ENCODE data around the gene NCAM1.

NCAM1 gene

DNA sequence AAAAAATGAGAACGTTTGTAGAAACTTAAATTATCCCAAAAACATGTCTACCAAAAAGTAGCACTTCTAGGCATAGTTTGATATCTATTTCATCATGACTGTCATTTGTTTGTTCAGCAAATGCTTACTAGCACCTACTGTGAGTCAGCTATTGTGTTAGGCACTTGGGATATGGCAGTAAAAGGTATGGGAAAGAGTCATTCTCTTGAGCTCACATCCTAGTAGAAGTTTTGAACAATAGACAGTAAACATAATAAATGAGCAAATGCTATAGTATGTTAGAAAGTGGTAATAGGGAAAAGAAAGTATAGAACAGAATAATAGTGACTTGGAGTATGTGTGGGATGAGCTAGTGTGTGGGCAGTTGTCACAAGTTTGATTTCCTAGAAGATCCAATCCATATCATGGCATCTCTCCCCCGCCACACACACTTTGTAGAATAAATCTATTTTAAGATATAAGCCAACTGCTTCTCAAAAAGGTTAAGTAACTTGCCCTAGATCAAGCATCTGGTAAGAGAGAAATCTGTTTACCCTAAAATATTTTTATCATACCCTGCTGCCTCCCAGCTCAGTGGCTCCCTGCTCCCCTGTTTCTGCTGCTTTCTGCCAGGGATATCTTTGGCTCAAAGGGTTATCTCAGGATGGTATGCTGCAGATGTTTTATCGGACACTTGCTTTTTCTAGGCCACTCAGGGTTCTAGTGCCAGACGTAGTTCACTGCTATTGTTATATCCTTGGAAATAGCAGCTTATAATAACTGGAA is 129.7 kb downstream of the NCAM1 start:
- peak in 1 of 3 donors; percentile 10 for DNase-seq

DNA sequence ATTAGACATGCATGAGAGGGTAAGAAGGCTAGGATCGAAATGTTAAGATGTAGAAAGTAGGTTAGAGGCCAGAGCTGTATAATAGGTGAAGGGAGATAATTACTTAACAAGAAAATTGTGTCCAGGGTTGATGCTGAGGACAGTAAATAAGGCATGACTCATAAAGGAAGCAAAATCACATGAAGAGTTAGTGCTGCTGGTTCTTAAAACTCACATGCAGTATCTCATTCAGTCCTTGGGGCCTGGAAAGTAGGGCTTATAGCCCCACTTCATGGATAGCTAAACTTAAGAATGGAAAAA is 130.2 kb downstream of the NCAM1 start:
- peak in 2 of 3 donors; percentile 2 to 26 for DNase-seq

DNA sequence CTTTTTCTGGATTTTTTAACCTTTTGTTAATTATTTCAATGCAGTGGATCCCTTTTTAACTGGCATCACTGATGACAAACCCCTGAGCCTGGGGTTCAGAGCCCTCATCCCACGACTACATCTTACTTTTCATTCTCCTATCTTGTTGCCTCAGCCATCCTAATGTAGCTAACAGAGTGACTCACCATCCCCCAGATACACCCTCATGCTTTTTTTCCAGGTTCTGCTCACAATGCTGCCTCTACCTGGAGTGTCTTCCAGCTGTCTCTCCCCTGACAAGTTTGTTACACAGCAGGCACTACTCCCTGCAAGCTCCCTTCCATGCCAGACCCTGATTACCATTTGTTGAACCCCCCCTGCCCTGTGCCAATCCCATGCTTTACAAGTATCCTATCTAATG is 135.4 kb downstream of the NCAM1 start:
- no peak for DNase-seq

DNA sequence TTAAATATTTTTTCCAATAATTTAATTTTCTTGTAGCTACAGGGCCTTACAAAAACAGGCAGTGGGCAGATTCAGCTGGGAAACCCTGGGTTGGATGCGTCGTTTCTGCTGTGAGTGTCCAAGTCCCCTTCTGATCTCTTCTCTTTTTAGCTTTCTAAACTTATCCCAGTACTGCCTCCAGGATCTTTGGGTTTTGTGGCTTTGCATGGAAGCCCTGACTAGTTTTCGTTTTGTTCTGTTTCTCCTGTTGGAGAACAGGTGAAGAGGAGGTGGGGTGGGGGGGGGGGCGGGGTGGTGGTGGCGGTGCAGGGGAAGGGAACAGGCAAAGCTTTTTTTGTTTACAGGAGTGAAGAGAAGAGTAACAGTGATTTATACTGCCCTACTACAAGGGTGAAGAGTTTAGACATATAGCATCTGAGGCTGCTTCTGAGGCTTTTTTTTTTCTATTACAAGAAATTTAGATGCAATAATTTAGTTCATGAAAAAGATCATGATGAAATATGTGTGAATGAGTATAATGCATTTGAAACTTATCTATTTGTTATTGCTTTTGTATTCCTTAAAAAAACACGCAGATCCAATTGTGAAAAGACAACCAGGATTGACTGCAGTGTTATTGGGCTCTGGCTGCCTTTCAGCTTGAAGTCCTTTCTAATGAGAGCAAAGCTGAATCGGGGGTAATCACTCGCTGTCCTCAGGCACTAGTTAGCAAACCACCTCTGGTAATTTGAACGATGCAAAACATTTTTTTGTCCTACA is 142.9 kb downstream of the NCAM1 start:
- no peak for DNase-seq

DNA sequence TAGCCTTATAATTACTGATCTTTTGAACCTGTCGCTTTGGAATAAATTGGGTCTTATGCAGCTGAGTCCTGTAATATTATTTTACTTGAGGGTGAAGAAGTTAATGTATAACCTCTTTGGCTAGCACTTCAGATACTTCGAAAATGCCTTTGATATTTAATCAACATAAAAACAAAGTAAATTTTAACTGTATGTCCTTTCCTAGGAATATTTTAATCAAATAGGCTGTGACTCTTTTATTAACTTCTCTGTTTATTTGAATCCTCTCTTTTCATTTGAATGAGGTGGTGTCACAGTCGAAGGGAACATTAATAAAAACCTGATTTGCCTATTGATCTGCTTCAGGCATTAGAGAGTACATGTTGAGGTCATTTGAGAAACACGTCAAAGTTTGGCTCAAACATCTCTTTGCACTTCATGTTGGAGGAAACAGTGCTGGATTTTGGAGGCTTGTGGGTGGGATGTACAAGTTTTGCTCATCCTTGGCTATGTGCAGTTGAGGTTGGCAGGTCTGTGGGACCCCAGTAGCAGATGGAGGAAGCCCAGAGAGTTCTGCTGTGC is 143.6 kb downstream of the NCAM1 start:
- no peak for DNase-seq

DNA sequence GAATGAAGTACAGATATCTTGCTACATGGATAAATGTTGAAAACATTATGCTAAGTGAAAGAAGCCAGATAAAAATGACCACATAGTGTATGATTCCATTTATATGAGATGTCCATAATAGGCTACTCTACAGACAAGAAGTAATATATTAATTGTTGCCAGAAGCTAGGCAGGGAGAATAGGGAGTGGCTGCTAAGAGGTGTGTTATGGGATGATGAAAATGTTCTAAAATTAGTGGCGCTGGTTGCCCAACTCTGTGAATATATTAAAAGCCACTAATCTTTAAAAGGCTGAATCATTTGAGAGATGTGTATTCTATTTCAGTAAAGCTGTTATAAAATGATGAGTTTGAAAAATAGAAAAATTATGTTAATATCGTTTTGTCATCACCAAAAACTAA is 144.4 kb downstream of the NCAM1 start:
- no peak for DNase-seq

DNA sequence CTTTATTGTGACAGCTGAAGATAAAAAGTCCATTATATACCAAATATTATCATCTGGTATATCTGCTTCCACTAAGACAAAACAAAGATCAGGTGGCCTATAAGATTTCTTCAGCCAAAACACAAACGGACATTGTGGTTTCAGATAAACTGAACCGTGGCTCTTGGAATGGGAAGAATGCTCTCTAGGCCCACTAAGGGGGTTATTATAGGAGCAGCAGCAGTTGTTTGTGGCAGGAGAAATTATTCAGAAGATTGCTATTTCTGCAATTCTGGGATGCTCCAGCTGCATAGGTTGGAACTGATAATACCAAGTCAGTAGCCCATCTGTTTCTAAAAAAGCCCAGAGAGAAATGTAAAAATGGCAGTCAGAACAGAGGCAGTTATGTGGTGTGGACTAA is 145.3 kb downstream of the NCAM1 start:
- DNase-seq: no peak

DNA sequence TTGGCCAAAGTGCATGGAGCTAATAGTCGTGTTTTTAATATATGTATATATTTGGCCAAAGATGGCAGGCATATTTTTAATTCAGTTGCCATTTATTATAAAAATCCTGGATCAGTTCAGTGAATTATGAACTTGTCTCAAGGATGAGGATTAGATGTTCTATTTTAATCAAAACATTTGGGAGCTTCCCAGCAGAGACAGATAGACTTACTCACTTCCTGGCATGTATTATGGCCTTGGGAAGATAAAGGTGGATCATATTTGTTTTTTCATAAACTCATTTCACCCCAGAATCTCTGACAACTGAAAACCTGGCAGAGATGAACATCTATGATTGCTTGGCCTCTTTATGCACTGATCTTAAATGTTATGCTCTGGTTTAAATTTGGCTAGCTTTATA is 148.8 kb downstream of the NCAM1 start:
- no peak for DNase-seq

DNA sequence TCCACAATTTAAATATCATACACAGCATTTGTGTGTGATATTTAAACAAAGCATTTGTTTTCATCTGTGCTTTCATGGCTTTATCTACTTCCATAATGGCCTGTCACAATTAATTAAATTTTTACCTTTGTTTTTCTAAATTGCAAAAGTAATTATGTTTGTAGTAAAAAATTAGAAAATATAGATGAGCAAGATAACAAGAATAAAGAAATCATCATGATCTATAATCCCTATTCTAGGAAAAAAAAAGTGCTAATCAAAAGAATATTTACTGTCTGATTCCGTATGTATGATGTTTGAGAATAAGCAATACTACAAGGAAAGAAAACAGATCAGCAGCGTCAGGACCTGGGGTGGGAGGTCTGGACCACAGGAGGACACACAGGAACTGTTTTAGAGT is 149.9 kb downstream of the NCAM1 start:
- no peak for DNase-seq

DNA sequence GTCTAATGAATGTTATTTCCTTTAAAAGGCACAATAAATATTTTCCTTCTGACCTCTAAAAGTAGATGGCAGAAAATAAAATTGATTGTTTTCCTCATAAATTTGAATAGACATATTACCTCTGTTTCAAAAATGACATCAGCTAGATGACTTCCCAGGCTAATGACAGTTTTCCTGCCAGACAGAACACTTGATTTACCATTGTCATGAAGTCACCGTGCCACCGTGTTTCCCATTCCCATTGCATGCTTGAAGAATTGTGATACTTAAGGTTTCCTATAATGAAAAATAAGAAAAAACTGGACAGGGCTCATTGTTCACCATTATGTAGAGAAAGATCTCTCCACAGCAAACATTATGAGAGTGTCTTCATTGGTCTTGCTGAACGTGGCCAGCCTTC is 151.1 kb downstream of the NCAM1 start:
- DNase-seq: no peak

DNA sequence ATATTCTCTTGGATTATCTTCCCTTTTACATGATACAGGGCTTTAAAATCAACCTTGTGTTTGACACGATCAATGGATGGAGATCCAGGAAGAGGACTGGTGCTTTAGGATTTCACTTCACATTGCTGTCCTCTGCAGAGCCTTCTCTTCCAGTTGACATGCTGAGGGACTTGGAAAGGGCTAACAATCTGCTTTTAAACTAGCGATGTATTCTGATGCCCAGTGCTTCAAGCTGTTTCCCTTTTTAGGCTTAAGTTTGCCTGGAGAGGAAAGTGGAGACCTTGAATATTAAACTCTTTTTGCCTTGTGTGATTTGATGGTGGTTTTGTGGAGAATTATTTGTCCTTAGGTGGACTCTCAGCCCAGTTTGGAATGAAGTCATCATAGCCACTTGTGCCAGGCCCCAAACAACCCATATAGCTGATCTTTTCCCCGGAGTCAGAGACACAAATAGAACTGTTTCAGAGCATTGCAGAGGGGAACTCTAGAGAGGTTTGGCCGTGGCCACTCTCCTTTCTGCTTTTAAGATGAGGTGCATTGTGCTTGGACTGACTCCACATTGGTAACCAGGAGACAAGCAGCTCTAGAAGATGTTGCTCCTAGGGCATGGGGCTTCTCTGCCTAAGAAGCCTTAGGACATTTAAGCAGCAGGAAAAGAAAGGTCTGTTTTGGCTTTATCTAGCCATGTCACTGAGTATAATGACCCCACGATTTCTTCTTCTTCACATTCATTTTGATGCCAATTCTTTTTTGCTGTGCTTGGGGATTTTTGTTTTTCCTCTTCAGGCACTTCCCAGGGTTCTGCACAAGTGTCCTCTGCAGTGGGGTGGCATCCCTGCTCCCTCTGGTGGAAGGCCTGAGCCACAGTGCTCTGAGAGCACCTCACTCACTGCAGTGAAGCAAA is 152.8 kb downstream of the NCAM1 start:
- DNase-seq: peak; percentile 65 to 76 (median 69)

DNA sequence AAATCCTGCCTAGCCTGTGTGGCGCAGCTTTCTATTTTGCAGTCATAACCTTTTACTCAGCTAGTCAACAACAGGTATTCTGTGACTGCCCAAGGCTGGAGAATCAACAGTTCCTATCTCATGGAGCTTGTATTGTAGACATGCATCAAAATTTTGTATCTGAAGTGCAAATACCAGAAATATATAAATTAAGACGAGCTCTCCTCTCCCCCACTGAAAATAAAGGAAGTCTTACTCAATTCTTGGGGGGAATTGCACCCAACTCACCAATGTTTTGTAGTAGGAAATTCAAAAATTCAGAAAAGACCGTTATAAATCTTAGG is 153.4 kb downstream of the NCAM1 start:
- DNase-seq: no peak

DNA sequence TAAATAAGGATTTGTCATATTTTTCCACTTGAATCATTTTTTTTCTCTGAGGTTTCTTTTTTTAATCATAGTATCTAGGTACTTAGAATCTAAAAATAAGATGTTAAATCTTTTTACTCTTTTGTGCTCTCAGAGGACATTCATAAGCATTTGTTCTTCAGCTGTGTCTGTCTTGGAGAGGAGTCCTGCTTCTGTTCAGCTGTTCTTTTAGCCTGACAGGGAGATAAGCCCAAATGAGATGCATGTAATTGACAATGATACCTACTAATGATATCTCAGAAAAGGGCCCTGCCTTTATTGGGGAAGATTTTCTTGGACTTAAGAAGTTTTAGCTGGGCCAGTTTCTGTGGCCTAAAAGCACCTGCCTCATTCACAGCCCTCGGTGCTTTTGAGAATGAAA is 156.9 kb downstream of the NCAM1 start:
- no peak for DNase-seq

DNA sequence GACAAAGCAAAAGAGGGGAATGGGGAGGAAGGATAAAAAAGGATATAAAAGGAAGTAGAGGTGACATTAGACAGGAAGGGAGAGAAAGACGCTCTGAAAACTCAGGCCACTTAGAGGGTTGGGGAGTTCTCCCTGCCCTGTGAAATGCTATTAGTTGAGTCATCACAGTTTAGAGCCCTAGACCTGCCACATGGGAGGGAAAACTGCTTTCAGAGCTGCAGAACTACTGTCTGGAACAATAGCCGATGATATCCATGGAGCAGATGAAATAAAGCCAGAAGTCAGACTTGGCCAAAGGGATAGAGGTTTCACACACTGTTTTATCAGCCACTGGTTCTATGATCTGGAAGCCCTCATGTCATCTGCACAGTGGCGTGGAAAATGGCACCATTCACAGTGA is 157.9 kb downstream of the NCAM1 start:
- peak in 1 of 3 donors; percentile 10 for DNase-seq

DNA sequence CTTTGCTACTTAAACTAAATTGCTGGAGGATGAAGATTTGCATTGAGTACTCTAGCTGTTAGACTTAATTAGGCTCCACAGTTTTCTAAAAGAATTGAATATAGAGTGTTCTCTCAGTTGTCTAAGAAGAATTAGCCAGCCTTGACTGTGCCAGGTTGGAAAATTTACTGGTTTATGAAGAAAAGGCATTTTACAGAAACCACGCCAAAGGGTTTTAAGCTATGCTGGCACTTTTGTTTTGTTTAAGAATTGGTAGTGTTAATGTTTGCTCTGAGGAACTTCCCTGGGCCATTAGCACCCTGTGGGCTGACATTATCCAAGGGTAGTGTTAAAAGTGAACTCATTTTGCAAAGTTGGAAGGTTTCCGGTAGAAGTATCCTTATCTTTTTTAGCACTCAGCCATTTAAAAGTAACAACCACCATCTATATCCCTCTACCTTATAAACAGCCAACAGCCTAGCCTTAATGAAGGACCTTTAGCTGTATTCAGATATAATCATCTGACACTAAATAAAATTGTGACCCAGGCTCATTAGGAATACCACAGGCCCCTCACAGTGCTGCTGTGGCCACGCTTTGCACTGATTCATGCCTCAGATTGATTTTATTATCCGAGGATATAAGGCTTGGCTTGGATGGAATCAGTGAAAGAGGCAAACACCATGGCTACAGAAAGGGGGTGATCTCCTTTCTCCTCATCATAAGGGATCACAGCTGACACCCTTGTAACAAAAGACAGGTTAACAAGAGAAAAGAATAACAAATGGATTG is 158.9 kb downstream of the NCAM1 start:
- no peak for DNase-seq

DNA sequence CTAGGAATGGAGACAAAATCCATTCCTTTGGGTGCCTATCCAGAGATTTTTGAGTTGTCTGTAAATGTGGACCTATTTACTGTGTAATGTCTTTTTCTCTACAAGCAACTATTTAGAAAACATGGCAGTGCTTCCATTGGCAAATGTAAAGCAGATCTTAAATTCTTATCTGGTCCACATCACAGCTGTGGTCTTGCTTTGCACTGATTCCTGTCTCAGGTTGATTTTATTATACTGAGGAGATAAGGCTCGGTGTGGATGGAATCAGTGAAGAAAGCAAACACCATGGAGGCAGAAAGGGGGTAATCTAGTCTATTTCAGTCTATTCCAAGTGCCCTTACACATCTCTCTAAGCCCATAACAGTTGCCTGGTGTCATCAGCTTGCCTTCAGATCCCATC is 160.5 kb downstream of the NCAM1 start:
- no peak for DNase-seq

DNA sequence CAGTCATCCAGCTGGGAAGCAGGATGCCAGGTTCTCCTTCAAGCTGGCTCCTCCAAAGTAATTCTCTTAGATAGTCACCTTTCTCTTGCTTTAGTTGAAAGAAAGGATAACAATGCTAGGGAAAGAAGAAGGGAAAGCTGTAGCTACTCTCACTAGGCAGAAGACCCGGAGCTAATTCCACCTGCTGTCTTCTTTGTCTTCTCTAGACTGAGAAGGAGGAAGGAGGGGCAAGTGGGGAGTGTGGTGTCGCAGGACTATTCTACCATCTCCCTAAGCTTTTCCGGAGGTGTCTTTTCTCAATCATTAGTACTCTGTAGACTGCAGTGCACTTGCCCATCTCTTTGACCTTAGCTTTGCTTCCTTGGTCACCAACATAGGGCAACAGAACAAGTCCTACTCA is 162.8 kb downstream of the NCAM1 start:
- no peak for DNase-seq

DNA sequence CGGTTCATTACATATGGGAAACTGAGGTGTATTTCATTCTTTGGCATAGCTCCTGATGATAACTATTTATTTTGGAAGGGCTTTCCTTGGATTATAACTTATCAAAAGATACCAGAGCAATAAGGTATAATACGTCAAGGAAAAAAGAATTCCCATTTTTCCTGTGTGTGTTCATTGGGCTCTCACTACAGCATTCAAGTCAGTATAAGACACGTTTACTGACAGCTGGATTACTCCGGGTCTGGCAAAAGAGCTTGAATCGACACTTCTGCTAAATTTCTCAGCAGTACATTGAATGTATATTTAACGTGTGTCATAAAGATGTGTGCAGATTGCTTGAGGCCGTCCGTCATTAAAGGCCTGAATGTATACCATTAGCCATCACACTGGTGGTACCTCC is 163.4 kb downstream of the NCAM1 start:
- DNase-seq: no peak

DNA sequence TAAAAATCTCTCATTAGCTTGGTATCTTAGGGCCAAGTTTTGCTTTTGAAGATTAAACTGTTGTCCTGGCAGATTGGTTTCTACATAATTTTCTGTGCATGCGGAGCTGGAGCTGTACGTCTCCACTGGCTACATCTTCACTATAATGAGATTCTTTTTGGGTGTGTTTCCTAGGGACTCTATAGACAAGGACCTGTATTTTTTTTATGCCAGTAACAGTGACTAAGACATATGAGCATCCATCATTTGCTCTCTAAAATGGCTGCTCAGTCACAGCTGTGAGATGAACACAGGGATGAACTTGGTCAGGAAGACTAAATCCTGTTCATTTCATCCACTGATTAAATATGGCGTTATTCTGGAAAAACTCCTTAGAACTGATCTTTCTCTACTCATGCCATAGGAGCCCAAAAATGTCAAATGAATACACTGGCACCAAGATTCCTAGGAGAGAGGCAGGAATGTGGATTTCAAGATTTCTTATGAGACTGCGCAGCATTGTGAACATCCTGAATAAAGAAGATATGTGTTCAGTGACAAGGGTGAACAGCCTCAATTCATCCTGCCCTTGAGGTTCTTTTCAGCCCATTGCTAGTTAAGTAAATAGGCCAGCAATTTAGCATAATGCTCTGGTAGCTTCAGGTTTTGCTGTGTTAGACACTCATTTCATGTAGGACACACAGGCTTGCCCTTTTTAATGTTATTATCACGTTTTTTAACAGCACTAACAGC is 168.2 kb downstream of the NCAM1 start:
- no peak for DNase-seq

DNA sequence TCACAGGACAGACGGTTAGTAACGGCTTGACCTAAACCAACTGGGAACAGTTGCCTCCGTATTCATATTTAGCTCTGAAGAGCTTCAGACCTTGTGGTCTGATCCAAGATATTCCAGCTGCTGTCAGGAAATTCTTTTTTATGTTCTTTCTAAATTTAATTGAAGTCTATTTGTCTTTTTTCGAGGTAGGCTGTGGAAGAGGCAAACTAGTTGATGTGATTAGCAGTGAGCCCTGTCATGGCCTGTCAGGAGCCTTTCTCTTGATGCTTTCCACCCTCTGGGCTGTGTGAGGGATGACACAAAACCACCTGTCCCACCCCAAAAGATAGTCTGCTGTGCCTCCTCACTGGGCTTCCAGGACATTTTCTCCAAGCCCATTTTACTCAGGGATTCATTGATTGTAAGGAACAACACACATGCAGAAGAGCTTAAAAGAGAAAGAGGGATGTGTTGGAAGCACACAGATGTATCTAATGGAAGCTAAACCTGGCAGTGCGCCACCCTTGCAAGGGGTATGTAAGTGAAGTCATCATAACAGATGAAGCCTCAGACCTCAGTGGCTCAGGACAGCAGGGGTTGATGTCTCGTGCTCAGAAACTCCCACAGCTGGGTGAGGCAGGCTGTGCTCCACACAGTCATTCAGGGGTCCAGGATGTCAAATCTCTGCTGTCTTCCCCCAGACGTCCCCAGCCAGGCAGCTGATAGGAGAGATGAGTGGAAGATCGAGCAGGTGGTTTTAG is 170.0 kb downstream of the NCAM1 start:
- no peak for DNase-seq

DNA sequence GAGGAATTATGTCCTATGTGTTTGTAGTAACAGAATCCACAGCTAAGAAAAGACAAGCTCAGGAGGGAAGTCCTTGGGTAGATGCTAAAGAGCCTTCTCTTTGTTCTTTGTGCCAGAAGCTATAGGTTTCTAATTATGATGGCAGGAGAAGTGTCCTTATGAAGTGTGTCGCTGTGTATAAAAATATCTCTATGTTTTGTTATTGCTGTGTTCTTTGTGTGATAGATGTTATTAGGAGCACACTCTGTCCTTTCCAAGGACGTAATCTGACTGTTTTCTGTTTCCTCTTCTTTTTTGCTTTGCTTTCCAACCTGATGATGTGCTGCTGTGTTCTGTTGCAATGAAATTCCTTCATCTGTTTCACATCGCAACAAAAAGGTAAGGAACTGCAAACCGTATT is 171.9 kb downstream of the NCAM1 start:
- DNase-seq: no peak

Data from suppressor macrophage treated with lipopolysaccharide for 1 hour (primary cell).